SK-N-SH (cell line): ENCODE data around the gene TFF3.

Experiments used
- REST ChIP-seq: IDR thresholded peaks from 2 replicates; pipeline ENCODE4 v1.6.1; 2012; ENCODE audit warnings: mild to moderate bottlenecking, low read depth, low read length, moderate library complexity
- TCF12 ChIP-seq: IDR thresholded peaks from 2 replicates; pipeline ENCODE4 v1.4.0; 2012
- TEAD4 ChIP-seq: IDR thresholded peaks from 2 replicates; pipeline ENCODE4 v1.4.0; 2012; ENCODE audit warnings: mild to moderate bottlenecking, borderline replicate concordance; ENCODE audit not compliant: insufficient read depth
- YY1 ChIP-seq: IDR thresholded peaks from 2 replicates; pipeline ENCODE4 v1.4.0; 2012; ENCODE audit warnings: low read depth, mild to moderate bottlenecking
- TF ChIP-seq, protein P1 (sequence below): fragments of 200-600 bp; sonication (generic); IDR thresholded peaks from 2 replicates; pipeline ENCODE4 v1.6.1; 2017; ENCODE audit warnings: antibody characterized with exemption, mild to moderate bottlenecking, moderate library complexity

DNA sequence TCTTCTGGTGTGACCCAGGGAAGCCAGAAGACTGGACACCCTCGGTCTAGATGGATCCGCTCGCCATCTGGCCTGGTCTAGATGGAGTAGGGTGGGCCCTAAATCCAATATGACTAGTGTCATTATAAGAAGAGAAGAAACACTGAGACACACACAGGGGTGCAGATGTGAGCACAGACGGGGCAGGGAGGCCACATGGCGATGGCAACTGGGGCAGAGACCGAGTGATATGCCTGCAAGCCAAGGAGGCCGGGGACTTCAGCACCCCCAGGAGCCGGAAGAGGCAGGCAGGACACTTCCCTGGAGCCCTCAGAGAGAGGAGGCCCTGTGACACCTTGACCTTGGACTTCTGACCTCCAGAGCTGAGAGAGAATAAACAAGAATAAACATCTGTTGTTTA, 5.6 kb upstream of the TFF3 start:
- TF ChIP-seq, protein P1, sequence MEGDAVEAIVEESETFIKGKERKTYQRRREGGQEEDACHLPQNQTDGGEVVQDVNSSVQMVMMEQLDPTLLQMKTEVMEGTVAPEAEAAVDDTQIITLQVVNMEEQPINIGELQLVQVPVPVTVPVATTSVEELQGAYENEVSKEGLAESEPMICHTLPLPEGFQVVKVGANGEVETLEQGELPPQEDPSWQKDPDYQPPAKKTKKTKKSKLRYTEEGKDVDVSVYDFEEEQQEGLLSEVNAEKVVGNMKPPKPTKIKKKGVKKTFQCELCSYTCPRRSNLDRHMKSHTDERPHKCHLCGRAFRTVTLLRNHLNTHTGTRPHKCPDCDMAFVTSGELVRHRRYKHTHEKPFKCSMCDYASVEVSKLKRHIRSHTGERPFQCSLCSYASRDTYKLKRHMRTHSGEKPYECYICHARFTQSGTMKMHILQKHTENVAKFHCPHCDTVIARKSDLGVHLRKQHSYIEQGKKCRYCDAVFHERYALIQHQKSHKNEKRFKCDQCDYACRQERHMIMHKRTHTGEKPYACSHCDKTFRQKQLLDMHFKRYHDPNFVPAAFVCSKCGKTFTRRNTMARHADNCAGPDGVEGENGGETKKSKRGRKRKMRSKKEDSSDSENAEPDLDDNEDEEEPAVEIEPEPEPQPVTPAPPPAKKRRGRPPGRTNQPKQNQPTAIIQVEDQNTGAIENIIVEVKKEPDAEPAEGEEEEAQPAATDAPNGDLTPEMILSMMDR, result no peak
- TF ChIP-seq REST (no peak), YY1 (no peak), TCF12 (no peak), TEAD4 (no peak)
